Fibroblast of pulmonary artery (primary cell): ENCODE data around the gene CCDC80.
A peak's percentile ranks its signal among the peaks of the same experiment; 100 is the strongest.

Experiments used
- DNase-seq: peaks from one replicate; pipeline ENCODE4 v3.0.0-alpha.2; 2010; ENCODE audit warnings: low read depth
- H3K4me3 ChIP-seq: replicated peaks from 2 replicates; pipeline ENCODE4 v1.5.1; 2011; ENCODE audit warnings: low read depth, mild to moderate bottlenecking, control low read depth, low read length, moderate library complexity
- TF ChIP-seq, protein P1 (sequence below): IDR thresholded peaks from 2 replicates; pipeline ENCODE4 v1.5.1; 2011; ENCODE audit warnings: mild to moderate bottlenecking, control low read depth, low read length, inconsistent platforms; ENCODE audit errors: missing control alignments

The CCDC80 gene

DNA sequence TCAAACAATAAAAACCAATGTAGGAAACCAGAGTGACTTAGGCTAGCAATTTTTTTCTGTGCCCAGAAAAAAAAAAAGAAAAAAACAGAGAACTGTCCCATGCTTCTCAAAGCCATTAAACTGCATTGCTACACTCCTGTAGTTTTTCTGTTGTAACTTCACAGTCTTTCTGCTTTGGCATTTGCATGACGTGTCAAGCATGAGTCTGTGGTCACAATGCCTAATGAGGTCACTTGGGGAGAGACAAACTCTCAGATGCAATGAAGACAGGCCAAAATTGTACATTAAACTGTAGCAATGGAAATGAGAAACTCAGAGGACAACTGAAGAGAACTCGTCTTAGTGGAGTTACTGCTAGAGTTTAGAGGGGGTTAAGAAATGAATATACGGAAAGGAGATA is 30.8 kb downstream of the CCDC80 start:
- TF ChIP-seq, protein P1, sequence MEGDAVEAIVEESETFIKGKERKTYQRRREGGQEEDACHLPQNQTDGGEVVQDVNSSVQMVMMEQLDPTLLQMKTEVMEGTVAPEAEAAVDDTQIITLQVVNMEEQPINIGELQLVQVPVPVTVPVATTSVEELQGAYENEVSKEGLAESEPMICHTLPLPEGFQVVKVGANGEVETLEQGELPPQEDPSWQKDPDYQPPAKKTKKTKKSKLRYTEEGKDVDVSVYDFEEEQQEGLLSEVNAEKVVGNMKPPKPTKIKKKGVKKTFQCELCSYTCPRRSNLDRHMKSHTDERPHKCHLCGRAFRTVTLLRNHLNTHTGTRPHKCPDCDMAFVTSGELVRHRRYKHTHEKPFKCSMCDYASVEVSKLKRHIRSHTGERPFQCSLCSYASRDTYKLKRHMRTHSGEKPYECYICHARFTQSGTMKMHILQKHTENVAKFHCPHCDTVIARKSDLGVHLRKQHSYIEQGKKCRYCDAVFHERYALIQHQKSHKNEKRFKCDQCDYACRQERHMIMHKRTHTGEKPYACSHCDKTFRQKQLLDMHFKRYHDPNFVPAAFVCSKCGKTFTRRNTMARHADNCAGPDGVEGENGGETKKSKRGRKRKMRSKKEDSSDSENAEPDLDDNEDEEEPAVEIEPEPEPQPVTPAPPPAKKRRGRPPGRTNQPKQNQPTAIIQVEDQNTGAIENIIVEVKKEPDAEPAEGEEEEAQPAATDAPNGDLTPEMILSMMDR = no peak
- H3K4me3 ChIP-seq = no peak overlapping the region
- peak; percentile 50 for DNase-seq

DNA sequence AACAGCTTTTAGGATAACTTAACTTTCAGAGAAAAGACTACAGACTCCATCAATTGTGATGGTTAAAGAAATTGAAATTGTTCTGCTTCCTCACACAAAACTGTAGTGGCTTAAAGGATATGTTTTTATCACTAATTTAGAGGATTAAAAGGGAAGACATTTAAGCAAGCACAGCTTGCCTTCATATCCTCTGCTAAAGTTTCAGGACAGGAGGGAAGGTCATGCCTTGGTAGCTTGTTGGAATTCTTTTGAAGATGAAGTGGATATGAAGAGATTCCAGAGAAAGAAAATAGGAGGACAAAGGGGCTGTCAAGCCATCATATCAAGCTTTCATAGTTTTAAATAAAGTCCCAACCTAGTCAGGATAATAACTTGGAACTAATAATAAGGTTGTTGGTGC is 33.1 kb downstream of the CCDC80 start:
- TF ChIP-seq, protein P1 = no peak
- no peak overlapping the region for H3K4me3 ChIP-seq
- DNase-seq = no peak

DNA sequence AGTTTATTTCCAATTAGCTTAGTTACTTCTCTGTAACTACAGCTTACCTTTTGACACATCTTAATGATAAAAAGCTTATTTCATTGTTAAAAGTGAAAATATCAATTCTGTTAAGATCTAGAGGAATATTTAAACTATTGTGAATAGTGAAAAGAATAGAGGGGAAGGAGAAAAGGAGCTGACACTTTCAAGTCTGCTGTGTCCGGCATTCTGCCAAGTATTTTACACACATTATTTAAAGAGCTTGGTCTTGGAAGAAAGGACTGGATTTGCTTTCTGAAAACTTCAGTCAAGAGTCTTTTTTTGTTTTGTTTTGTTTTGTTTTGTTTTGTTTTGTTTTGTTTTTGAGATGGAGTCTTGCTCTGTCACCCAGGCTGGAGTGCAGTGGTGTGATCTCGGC is 34.8 kb downstream of the CCDC80 start:
- DNase-seq = no peak
- TF ChIP-seq, protein P1 = no peak
- no peak overlapping the region for H3K4me3 ChIP-seq

DNA sequence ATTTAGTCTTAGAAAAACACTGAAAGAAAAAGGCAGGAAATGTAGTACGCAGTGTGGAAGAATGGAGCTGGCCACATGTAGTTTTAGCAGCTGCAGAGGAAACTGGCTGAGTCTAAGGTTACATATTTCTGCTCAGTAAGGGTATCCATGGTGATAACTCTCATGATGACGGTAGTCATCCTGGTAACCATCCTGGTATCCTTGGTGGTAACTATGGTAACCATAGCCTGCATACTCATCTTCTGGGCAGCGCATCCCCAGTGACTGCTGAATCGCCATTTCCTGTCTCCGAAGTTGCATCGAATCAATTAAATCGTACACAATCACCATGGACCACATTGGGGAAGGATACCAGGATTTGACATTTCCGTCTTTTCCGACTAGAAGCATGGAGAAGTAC is 35.7 kb downstream of the CCDC80 start:
- TF ChIP-seq, protein P1 = no peak
- peak; percentile 95 for DNase-seq

DNA sequence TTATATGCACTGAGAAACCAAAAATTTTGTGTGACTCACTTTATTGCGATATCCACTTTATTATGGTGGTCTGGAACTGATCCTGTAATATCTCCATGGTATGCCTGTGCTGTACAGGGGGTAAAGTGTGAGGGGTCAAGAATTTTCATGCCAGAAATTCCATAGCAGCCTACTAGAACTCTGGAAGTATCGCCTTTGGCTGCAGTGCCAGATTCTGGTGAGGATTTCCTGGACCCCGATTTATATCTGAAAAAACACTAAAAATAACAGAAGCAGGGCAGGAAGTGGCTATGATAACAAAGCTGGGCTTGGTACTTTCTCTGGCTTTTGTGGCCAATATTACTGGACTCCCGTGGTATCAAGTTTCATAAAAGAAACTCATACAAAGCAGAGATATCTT is 36.4 kb downstream of the CCDC80 start:
- TF ChIP-seq, protein P1 = no peak
- no peak overlapping the region for H3K4me3 ChIP-seq
- peak; percentile 93 for DNase-seq

More for the DNA sequence above, 35.7 kb downstream of the CCDC80 start:
- no peak overlapping the region for H3K4me3 ChIP-seq

DNA sequence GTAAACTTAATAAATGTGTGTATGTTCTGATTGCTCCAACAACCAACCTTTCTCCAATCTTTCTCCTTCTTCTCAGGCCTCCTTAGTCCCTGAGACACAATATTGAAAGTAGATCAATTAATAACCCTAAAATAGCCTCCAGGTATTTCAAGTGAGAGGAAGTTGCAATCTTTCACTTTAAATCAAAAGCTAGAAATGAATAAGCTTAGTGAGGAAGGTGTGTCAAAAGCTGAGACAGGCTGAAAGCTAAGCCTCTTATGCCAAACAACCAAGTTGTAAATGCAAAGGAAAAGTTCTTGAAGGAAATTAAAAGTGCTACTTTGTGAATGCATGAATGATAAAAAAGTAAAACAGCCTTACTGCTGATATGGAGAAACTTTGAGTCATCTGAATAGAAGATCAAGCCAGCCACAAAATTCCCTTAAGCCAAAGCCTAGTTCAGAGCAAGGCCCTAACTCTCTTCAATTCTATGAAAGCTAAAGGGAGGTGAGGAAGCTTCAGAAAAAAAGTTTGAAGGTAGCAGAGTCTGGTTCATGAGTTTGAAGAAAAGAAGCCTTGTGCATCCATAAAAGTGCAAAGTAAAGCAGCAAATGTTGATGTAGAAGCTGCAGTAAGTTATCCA is 38.6 kb downstream of the CCDC80 start:
- no peak for DNase-seq
- TF ChIP-seq, protein P1 = no peak
- no peak overlapping the region for H3K4me3 ChIP-seq

DNA sequence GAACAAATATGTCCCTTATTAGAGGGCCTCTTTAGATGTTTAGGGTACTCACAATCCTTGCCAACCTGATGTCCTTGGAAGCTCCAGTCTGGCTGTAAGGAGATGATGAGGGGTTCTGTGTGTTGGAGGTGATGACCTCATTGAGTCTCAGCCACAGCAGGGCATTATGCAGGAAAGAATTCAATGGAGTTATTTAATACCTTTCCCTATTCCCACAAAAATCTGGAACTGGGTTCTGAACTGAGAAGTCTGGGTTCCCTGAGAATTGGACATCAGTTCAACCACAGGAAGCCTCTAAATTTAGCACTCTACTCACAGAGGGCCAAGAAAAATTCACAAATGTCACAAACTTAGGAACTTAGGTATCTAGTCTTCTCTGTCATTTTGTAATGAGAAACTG is 42.2 kb downstream of the CCDC80 start:
- no peak overlapping the region for H3K4me3 ChIP-seq
- no peak for DNase-seq
- TF ChIP-seq, protein P1 = no peak
